Common myeloid progenitor, CD34-positive (primary cell): Measurements from ENCODE around the gene ARRB1.

Experiments used
- CTCF ChIA-PET: fragments of 350-600 bp; sonication (Branson Sonifier 250); formaldehyde crosslinking; loops from one replicate; lab custom pipeline; 2021; ENCODE audit warnings: antibody characterized with exemption; lab: Charles Lee
- POLR2A ChIA-PET: fragments of 350-600 bp; sonication (Branson Sonifier 250); formaldehyde crosslinking; loops from one replicate; lab custom pipeline; 2021; ENCODE audit warnings: antibody characterized with exemption; lab: Charles Lee
- DNase-seq, 3 donors: peaks; one replicate each; pipeline versions ENCODE4 v3.0.0 to v3.0.0-alpha.2; 2013
- H3K27ac ChIP-seq, 2 experiments: 1 replicate in 1 of 2; 2 replicates in 1 of 2; pipeline ENCODE4 v1.7.0; 2013; ENCODE audit warnings: inconsistent platforms in 2 of 2, low read length in 2 of 2, mild to moderate bottlenecking in 2 of 2, low read depth in 1 of 2, moderate library complexity in 1 of 2; ENCODE audit not compliant: severe bottlenecking in 2 of 2, insufficient read depth in 1 of 2, poor library complexity in 1 of 2
- H3K27me3 ChIP-seq, 5 experiments: replicated peaks in 2 of 5; 1 replicate in 3 of 5; 2 replicates in 2 of 5; pipeline versions ENCODE4 v1.6.1 to v1.7.0; 2013; ENCODE audit warnings: low read length in 4 of 5, mild to moderate bottlenecking in 2 of 5, moderate library complexity in 2 of 5, inconsistent platforms in 1 of 5; ENCODE audit not compliant: insufficient read depth in 5 of 5, control insufficient read depth in 4 of 5
- H3K36me3 ChIP-seq, 4 experiments: 1 replicate in 2 of 4; 2 replicates in 2 of 4; pipeline versions ENCODE4 v1.6.1 to v1.7.0; 2013; ENCODE audit warnings: low read length in 3 of 4, control low read depth in 1 of 4, mild to moderate bottlenecking in 1 of 4; ENCODE audit not compliant: control insufficient read depth in 4 of 4, insufficient read depth in 4 of 4
- H3K4me1 ChIP-seq, 4 experiments: 1 replicate in 3 of 4; 2 replicates in 1 of 4; pipeline versions ENCODE4 v1.6.1 to v1.7.1; 2013; ENCODE audit warnings: low read length in 3 of 4, mild to moderate bottlenecking in 3 of 4, control low read depth in 1 of 4, inconsistent platforms in 1 of 4, moderate library complexity in 1 of 4; ENCODE audit not compliant: control insufficient read depth in 4 of 4, insufficient read depth in 4 of 4; ENCODE audit errors: control extremely low read depth in 1 of 4
- H3K4me3 ChIP-seq, 7 experiments: 1 replicate in 4 of 7; 2 replicates in 3 of 7; pipeline versions ENCODE4 v1.5.1 to v1.7.0; 2013; ENCODE audit warnings: mild to moderate bottlenecking in 7 of 7, low read length in 6 of 7, moderate library complexity in 6 of 7, inconsistent platforms in 2 of 7, low read depth in 2 of 7, control low read depth in 1 of 7; ENCODE audit not compliant: insufficient read depth in 4 of 7, control insufficient read depth in 1 of 7; ENCODE audit errors: extremely low read depth in 1 of 7
- H3K9me3 ChIP-seq, 5 experiments: 1 replicate in 4 of 5; 2 replicates in 1 of 5; pipeline versions ENCODE4 v1.6.1 to v1.7.1; 2013; ENCODE audit warnings: low read length in 4 of 5, mild to moderate bottlenecking in 2 of 5, inconsistent platforms in 1 of 5, low read depth in 1 of 5, moderate library complexity in 1 of 5; ENCODE audit not compliant: control insufficient read depth in 4 of 5, insufficient read depth in 2 of 5; ENCODE audit errors: control extremely low read depth in 1 of 5
- WGBS: methylation state at CpG from one replicate; pipeline ENCODE4 v1.1.5; 2013; ENCODE audit not compliant: insufficient coverage; 5-methylcytosine and 5-hydroxymethylcytosine counted together

ARRB1 gene

DNA sequence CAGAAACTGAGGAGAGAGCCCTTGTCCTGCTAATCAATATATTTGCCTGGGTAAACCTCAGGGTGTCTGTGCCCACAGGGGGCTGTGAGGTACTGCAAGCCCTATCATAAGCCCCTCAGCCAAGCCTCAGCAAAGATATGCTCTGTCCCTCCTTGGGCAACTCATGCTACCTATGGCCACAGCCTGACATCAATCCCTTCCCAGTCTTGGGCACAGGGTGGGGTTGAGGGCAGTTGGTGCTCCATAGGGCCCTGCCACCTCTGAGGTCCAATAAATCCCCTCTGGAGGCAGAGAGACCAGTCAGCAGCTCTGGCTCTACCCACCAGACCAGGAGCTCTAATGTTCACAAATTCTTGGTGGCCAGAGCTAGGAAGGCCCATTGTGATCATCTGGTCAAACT is 87.1 kb downstream of the ARRB1 start:
- peaks cover 7 to 45% (median 32%) of the 10 kb centered on the region in 4 experiments for H3K36me3 ChIP-seq
- peak overlapping the region in 1 of 2 experiments; percentile 6 for H3K27ac ChIP-seq
- H3K4me1 ChIP-seq, result peaks cover 8 to 46% (median 41%) of the 10 kb centered on the region in 4 experiments
- H3K27me3 ChIP-seq, result no peaks in the 10 kb centered on the region
- H3K9me3 ChIP-seq, result no peaks in the 10 kb centered on the region
- POLR2A ChIA-PET, result no interaction called here
- H3K4me3 ChIP-seq, result no peak overlapping the region
- no peak for DNase-seq
- CTCF ChIA-PET, result interaction anchor here (1.3 to 2.0 kb wide), 4 partner anchors 8 to 22 kb away, joined by 3 to 7 read pairs (median 6); no protein-coding TSS in a partner anchor

DNA sequence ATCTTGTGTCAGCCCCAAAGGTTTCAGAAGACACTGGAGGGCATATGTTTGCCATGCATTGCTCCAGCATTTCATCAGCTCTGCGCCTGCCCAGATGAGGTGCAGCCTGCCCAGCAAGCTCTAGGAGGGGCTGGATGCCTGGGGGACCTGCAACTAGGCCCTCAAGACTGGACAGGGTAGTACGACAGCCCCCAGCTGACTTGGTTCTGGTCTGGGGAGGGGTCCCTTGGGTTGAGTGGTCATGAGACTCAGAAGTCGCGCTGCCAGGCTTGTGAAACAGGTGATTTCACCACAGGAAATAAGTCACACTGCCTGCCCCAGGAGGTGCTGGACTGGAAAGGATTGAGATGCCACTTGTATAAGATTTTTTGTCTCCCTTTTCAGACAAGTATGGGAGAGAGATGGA is 87.5 kb downstream of the ARRB1 start:
- WGBS, result 50% methylated on average over 4 of the region's 4 CpGs
- peak in 2 of 3 donors; percentile 41 to 53 for DNase-seq
- POLR2A ChIA-PET, result no interaction called here
- no peak overlapping the region for H3K4me3 ChIP-seq
- no peaks in the 10 kb centered on the region for H3K27me3 ChIP-seq
- no peaks in the 10 kb centered on the region for H3K9me3 ChIP-seq
- peaks cover 8 to 46% (median 41%) of the 10 kb centered on the region in 4 experiments for H3K4me1 ChIP-seq
- H3K36me3 ChIP-seq, result peaks cover 6 to 41% (median 28%) of the 10 kb centered on the region in 4 experiments
- CTCF ChIA-PET, result interaction anchor here (1.3 to 2.0 kb wide), 4 partner anchors 9 to 22 kb away, joined by 5 to 7 read pairs (median 6); no protein-coding TSS in a partner anchor
- peak overlapping the region in 1 of 2 experiments; percentile 6 for H3K27ac ChIP-seq

GRCh38 chr11:75262961-75263852 is 88.3 kb downstream of the ARRB1 start:
- Histone ChIP-seq H3K9me3 (no peaks in the 10 kb centered on the region), H3K27ac (no peak overlapping the region), H3K36me3 (peaks cover 3 to 35% (median 24%) of the 10 kb centered on the region in 4 experiments), H3K4me3 (no peak overlapping the region), H3K4me1 (peaks cover 8 to 46% (median 41%) of the 10 kb centered on the region in 4 experiments), H3K27me3 (no peaks in the 10 kb centered on the region)
- ChIA-PET CTCF (interaction anchor here (1.5 to 2.4 kb wide), 4 partner anchors 9 to 16 kb away, joined by 5 to 8 read pairs (median 6); no protein-coding TSS in a partner anchor), POLR2A (no interaction called here)
- WGBS, result 52% methylated on average over 15 of the region's 17 CpGs
- peak in 1 of 3 donors; percentile 34 for DNase-seq

- CTCF ChIA-PET, result interaction anchor here (1.1 to 2.4 kb wide), 7 partner anchors 8 to 58 kb away, joined by 3 to 10 read pairs (median 6); no protein-coding TSS in a partner anchor
- Histone ChIP-seq H3K27ac (no peak overlapping the region), H3K27me3 (peaks cover 0 to 4% (median 0%) of the 10 kb centered on the region in 5 experiments), H3K4me1 (peaks cover 8 to 46% (median 41%) of the 10 kb centered on the region in 4 experiments), H3K4me3 (no peak overlapping the region), H3K36me3 (peaks cover 3 to 29% (median 20%) of the 10 kb centered on the region in 4 experiments), H3K9me3 (no peaks in the 10 kb centered on the region)
- WGBS, result 93% methylated on average over 3 of the region's 4 CpGs
- POLR2A ChIA-PET, result no interaction called here
- DNase-seq, result no peak
Measured at GRCh38 chr11:75262436-75262835, 89.0 kb downstream of the ARRB1 start.

GRCh38 chr11:75261902-75262361 is 89.5 kb downstream of the ARRB1 start:
- CTCF ChIA-PET, result interaction anchor here (0.9 to 2.4 kb wide), 10 partner anchors 9 to 117 kb away, joined by 3 to 10 read pairs (median 6); no protein-coding TSS in a partner anchor
- Histone ChIP-seq H3K27ac (no peak overlapping the region), H3K4me1 (peaks cover 8 to 46% (median 41%) of the 10 kb centered on the region in 4 experiments)

GRCh38 chr11:75260396-75261170 is 90.9 kb downstream of the ARRB1 start:
- no peak overlapping the region for H3K27ac ChIP-seq
- POLR2A ChIA-PET, result interaction anchor here (0.7 kb wide), 1 partner anchor 14 kb away, joined by 3 read pairs; no protein-coding TSS in a partner anchor
- no peaks in the 10 kb centered on the region for H3K9me3 ChIP-seq
- H3K36me3 ChIP-seq, result peaks cover 0 to 11% (median 6%) of the 10 kb centered on the region in 4 experiments
- peaks cover 8 to 46% (median 41%) of the 10 kb centered on the region in 4 experiments for H3K4me1 ChIP-seq
- peaks cover 0 to 4% (median 0%) of the 10 kb centered on the region in 5 experiments for H3K27me3 ChIP-seq
- CTCF ChIA-PET, result interaction anchor here (0.8 to 2.4 kb wide), 11 partner anchors 8 to 442 kb away, joined by 3 to 10 read pairs (median 5); no protein-coding TSS in a partner anchor
- no peak overlapping the region for H3K4me3 ChIP-seq
- 70% methylated on average over 6 of the region's 10 CpGs for WGBS
- DNase-seq, result no peak

More at GRCh38 chr11:75261902-75262361, 89.5 kb downstream of the ARRB1 start:
- POLR2A ChIA-PET, result no interaction called here
- WGBS, result 93% methylated on average over 5 of the region's 6 CpGs
- Histone ChIP-seq H3K4me3 (no peak overlapping the region), H3K9me3 (no peaks in the 10 kb centered on the region), H3K36me3 (peaks cover 3 to 25% (median 16%) of the 10 kb centered on the region in 4 experiments), H3K27me3 (peaks cover 0 to 4% (median 0%) of the 10 kb centered on the region in 5 experiments)
- no peak for DNase-seq
